K562 (cell line): ENCODE measurements around the gene TRIP6. TPM values are rescaled to one million over a fixed set of nuclear protein-coding genes. Genes with fewer than 3 reads are reported as not detected.

Source experiments
- FOXK2 ChIP-seq, 2 experiments: fragments of 450-650 bp; IDR thresholded peaks in 1 of 2; conservative IDR thresholded peaks in 1 of 2; 2 replicates each; pipeline ENCODE4 v1.6.1; 2016; ENCODE audit warnings: low read depth in 2 of 2, mild to moderate bottlenecking in 1 of 2
- KAT7 ChIP-seq: sonication (generic); formaldehyde crosslinking; IDR thresholded peaks from 2 replicates; pipeline ENCODE4 v1.8.0; 2022; ENCODE audit warnings: missing genetic modification reagents, mild to moderate bottlenecking, borderline replicate concordance
- KAT8 ChIP-seq: fragments of 450-650 bp; IDR thresholded peaks from 2 replicates; pipeline ENCODE4 v1.6.1; 2016; ENCODE audit warnings: low read depth, mild to moderate bottlenecking
- KLF1 ChIP-seq: fragments of 450-650 bp; IDR thresholded peaks from 2 replicates; pipeline ENCODE4 v1.6.1; 2016; ENCODE audit warnings: missing genetic modification characterization, missing compliant biosample characterization
- NFE2L1 ChIP-seq: fragments of 450-650 bp; IDR thresholded peaks from 2 replicates; pipeline ENCODE4 v1.6.1; 2016; ENCODE audit warnings: missing genetic modification characterization, low read depth, mild to moderate bottlenecking, missing compliant biosample characterization, moderate library complexity, borderline replicate concordance
- SIN3B ChIP-seq: fragments of 450-650 bp; IDR thresholded peaks from 2 replicates; pipeline ENCODE4 v1.6.1; 2017; ENCODE audit warnings: low read depth, mild to moderate bottlenecking, moderate library complexity
- ZNF311 ChIP-seq: fragments of 250-450 bp; sonication (Bioruptor Pico); IDR thresholded peaks from 2 replicates; pipeline ENCODE4 v1.4.0; 2020; ENCODE audit warnings: mild to moderate bottlenecking, moderate library complexity
- polyA plus RNA-seq, 8 experiments: library from polyadenylated mRNA; depleted of rRNA in 4 of 8; stranded (reverse) in 5 of 8; unstranded in 3 of 8; fragments of >200 nt; fragmentation: Nextera tagmentation in 2 of 8; fragmentation: Illumina TruSeq in 1 of 8; extraction: Ambion mirVana in 2 of 8; extraction: Trizol in 1 of 8; gene quantifications; 2 replicates each; pipeline versions ENCODE4 v1.2.1 to v1.2.3, GENCODE V29; 2011 to 2014; ENCODE audit warnings: inconsistent platforms in 1 of 8, missing spikeins in 1 of 8
- total RNA-seq, 7 experiments: library from RNA; depleted of rRNA in 6 of 7; stranded (reverse); fragments of >200 nt in 6 of 7; fragmentation: Illumina TruSeq in 2 of 7; extraction: Trizol in 2 of 7; gene quantifications; 2 replicates each; pipeline versions ENCODE4 v1.2.1 to v1.2.3, GENCODE V29; 2011 to 2021; ENCODE audit warnings: low replicate concordance in 1 of 7
- TF ChIP-seq, protein P1 (sequence below): sonication (generic); formaldehyde crosslinking; IDR thresholded peaks from 2 replicates; pipeline ENCODE4 v1.8.1; 2023; ENCODE audit warnings: missing genetic modification reagents, mild to moderate bottlenecking, borderline replicate concordance
- TF ChIP-seq, protein P2 (sequence below): sonication (generic); formaldehyde crosslinking; IDR thresholded peaks from 2 replicates; pipeline ENCODE4 v1.8.0; 2022; ENCODE audit warnings: missing genetic modification reagents, mild to moderate bottlenecking, moderate library complexity, borderline replicate concordance
- TF ChIP-seq, protein P3 (sequence below), 2 experiments: IDR thresholded peaks; 2 replicates each; pipeline ENCODE4 v1.6.1; 2012; ENCODE audit warnings: improper control_type of control experiment in 2 of 2, low read depth in 2 of 2, low read length in 2 of 2, borderline replicate concordance in 1 of 2
- TF ChIP-seq, protein P4 (sequence below): sonication (generic); formaldehyde crosslinking; IDR thresholded peaks from 2 replicates; pipeline ENCODE4 v1.8.1; 2023; ENCODE audit warnings: mild to moderate bottlenecking, missing genetic modification reagents
- TF ChIP-seq, protein P5 (sequence below), 3 experiments: fragments of 200-800 bp in 1 of 3; sonication (Bioruptor generic) in 1 of 3; sonication (generic) in 1 of 3; formaldehyde crosslinking in 1 of 3; IDR thresholded peaks; 2 replicates each; pipeline versions ENCODE4 v1.6.1 to v1.8.0; 2016 to 2022; ENCODE audit warnings: mild to moderate bottlenecking in 2 of 3, missing compliant biosample characterization in 2 of 3, missing genetic modification characterization in 2 of 3, missing genetic modification reagents in 1 of 3

Gene TRIP6
- total and polyA plus RNA-seq, 9 of the 15 experiments (the other 6 are each of a cell fraction or from before 2014, with no cell fraction given) = 5.9 to 141 (median 54.0) TPM

DNA sequence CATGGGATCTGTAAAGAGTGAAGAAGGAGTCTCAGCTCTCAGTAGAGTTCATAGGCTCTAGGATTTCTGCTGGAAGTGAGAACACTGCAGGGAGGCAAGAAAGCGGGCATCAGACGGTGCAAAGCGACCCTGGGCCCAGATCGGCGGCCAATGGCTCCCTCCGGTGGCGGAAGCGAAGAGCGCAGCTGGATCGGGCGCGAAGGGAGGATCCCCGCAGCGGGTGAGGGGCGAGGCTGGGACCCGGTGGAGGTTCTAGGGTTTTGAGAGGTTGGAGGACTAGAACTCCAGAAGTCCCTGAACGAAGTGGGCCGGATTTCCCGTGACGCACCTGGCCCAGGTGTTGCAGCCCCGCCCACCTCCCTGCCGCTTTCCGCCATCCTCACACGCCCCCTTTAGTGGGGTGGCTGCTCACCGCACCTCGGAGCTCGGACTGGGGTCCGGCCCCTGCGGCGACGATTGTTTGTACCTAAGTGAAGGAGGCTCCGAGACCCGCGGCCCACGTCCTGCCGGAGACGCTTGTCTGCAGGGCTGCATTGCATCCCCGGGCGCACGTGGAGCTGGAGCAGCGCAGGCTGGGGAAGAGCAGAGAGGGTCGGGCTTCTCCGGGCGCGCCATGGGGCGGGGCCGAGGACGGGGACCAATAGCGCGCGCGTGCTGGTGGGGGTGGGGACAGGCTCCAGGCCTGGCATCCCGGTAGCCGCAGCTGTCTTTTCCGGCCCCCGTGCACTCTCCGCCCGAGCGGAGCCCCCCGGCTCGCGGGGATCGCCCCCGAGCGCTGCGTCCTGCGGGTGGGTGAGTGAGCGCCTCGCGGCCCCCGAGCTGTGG is 14.9 kb upstream of the TRIP6 start, which contains the start of gene SLC12A9 (continued):
- TF ChIP-seq, protein P1, sequence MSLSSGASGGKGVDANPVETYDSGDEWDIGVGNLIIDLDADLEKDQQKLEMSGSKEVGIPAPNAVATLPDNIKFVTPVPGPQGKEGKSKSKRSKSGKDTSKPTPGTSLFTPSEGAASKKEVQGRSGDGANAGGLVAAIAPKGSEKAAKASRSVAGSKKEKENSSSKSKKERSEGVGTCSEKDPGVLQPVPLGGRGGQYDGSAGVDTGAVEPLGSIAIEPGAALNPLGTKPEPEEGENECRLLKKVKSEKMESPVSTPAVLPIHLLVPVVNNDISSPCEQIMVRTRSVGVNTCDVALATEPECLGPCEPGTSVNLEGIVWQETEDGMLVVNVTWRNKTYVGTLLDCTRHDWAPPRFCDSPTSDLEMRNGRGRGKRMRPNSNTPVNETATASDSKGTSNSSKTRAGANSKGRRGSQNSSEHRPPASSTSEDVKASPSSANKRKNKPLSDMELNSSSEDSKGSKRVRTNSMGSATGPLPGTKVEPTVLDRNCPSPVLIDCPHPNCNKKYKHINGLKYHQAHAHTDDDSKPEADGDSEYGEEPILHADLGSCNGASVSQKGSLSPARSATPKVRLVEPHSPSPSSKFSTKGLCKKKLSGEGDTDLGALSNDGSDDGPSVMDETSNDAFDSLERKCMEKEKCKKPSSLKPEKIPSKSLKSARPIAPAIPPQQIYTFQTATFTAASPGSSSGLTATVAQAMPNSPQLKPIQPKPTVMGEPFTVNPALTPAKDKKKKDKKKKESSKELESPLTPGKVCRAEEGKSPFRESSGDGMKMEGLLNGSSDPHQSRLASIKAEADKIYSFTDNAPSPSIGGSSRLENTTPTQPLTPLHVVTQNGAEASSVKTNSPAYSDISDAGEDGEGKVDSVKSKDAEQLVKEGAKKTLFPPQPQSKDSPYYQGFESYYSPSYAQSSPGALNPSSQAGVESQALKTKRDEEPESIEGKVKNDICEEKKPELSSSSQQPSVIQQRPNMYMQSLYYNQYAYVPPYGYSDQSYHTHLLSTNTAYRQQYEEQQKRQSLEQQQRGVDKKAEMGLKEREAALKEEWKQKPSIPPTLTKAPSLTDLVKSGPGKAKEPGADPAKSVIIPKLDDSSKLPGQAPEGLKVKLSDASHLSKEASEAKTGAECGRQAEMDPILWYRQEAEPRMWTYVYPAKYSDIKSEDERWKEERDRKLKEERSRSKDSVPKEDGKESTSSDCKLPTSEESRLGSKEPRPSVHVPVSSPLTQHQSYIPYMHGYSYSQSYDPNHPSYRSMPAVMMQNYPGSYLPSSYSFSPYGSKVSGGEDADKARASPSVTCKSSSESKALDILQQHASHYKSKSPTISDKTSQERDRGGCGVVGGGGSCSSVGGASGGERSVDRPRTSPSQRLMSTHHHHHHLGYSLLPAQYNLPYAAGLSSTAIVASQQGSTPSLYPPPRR (CRISPR knock-in tag) = peak; percentile 80
- no peak for TF ChIP-seq NFE2L1 (tag)
- peak; percentile 89 for TF ChIP-seq KLF1 (tag)
- TF ChIP-seq ZNF311 (CRISPR knock-in tag) = no peak
- TF ChIP-seq, protein P2, sequence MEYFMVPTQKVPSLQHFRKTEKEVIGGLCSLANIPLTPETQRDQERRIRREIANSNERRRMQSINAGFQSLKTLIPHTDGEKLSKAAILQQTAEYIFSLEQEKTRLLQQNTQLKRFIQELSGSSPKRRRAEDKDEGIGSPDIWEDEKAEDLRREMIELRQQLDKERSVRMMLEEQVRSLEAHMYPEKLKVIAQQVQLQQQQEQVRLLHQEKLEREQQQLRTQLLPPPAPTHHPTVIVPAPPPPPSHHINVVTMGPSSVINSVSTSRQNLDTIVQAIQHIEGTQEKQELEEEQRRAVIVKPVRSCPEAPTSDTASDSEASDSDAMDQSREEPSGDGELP (CRISPR knock-in tag) = peak; percentile 82; the same call in 1 of the 2 replicates
- TF ChIP-seq KAT7 (CRISPR knock-in tag) = peak; percentile 82; the same call in 1 of the 2 replicates
- peak; percentile 24; the same call in 1 of the 2 replicates for TF ChIP-seq SIN3B
- TF ChIP-seq, protein P3, sequence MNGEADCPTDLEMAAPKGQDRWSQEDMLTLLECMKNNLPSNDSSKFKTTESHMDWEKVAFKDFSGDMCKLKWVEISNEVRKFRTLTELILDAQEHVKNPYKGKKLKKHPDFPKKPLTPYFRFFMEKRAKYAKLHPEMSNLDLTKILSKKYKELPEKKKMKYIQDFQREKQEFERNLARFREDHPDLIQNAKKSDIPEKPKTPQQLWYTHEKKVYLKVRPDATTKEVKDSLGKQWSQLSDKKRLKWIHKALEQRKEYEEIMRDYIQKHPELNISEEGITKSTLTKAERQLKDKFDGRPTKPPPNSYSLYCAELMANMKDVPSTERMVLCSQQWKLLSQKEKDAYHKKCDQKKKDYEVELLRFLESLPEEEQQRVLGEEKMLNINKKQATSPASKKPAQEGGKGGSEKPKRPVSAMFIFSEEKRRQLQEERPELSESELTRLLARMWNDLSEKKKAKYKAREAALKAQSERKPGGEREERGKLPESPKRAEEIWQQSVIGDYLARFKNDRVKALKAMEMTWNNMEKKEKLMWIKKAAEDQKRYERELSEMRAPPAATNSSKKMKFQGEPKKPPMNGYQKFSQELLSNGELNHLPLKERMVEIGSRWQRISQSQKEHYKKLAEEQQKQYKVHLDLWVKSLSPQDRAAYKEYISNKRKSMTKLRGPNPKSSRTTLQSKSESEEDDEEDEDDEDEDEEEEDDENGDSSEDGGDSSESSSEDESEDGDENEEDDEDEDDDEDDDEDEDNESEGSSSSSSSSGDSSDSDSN (IDR thresholded peaks at IDR 0.05; ENCODE audit: borderline replicate concordance in 1 of 2, low read depth in 2 of 2, low read length in 2 of 2) = peak in 1 of 2 experiments; percentile 39; a peak in 1 of 4 replicates
- TF ChIP-seq KAT8 = no peak
- TF ChIP-seq, protein P4, sequence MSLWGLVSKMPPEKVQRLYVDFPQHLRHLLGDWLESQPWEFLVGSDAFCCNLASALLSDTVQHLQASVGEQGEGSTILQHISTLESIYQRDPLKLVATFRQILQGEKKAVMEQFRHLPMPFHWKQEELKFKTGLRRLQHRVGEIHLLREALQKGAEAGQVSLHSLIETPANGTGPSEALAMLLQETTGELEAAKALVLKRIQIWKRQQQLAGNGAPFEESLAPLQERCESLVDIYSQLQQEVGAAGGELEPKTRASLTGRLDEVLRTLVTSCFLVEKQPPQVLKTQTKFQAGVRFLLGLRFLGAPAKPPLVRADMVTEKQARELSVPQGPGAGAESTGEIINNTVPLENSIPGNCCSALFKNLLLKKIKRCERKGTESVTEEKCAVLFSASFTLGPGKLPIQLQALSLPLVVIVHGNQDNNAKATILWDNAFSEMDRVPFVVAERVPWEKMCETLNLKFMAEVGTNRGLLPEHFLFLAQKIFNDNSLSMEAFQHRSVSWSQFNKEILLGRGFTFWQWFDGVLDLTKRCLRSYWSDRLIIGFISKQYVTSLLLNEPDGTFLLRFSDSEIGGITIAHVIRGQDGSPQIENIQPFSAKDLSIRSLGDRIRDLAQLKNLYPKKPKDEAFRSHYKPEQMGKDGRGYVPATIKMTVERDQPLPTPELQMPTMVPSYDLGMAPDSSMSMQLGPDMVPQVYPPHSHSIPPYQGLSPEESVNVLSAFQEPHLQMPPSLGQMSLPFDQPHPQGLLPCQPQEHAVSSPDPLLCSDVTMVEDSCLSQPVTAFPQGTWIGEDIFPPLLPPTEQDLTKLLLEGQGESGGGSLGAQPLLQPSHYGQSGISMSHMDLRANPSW (CRISPR knock-in tag) = 0 out of 2 replicates have a peak, but pooled peaks have one; percentile 30
- TF ChIP-seq, protein P5, sequence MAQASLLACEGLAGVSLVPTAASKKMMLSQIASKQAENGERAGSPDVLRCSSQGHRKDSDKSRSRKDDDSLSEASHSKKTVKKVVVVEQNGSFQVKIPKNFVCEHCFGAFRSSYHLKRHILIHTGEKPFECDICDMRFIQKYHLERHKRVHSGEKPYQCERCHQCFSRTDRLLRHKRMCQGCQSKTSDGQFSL (CRISPR knock-in tag; IDR thresholded peaks at IDR 0.05) = peak; percentile 7; the same call in 1 of the 2 replicates
- TF ChIP-seq, protein P5 (tag; IDR thresholded peaks at IDR 0.05) = no peak; a peak in 1 of 4 replicates
- peak in 1 of 2 experiments; percentile 69; a peak in 2 of 4 replicates for TF ChIP-seq FOXK2 (conservative IDR thresholded peaks at IDR 0.05 in 1 of 2, IDR thresholded peaks at IDR 0.05 in 1 of 2; ENCODE audit: low read depth in 2 of 2)
